Raji (cell line): ENCODE measurements around the gene N4BP2L1.
A peak's percentile ranks its signal among the peaks of the same experiment; 100 is the strongest.

Experiments
- POLR2A ChIP-seq: IDR thresholded peaks from 2 replicates; pipeline ENCODE4 v1.6.1; 2011; ENCODE audit warnings: low read depth, low read length, control low read depth; ENCODE audit not compliant: insufficient read depth

The N4BP2L1 gene

GRCh38 chr13:32427852-32428580, at the start of gene N4BP2L1:
Gene N4BP2L1, minus strand, starts transcription at chr13:32428130. Its CDS starts 48 bp downstream, at chr13:32428082.
- peak; percentile 63; the same call in 1 of the 2 replicates for TF ChIP-seq POLR2A

DNA sequence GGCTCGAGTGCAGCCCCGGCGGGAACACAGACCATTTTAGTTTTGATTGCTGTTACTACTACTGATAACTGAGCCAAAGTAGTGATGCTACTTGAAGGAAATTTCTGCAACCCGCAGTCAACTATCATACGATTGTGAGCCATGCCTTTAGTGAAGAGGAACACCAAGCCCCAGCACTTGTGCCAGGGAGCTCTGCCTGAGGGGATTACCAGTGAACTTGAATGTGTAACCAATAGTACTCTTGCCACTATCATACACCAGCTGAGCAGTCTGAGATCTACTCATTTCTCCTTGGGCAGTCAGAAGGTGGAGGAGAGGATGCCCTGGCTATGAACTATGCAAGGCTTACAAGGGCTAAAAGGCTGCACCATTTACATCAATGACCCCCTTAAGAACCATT, 49.0 kb upstream of the N4BP2L1 start:
- TF ChIP-seq POLR2A, result no peak

DNA sequence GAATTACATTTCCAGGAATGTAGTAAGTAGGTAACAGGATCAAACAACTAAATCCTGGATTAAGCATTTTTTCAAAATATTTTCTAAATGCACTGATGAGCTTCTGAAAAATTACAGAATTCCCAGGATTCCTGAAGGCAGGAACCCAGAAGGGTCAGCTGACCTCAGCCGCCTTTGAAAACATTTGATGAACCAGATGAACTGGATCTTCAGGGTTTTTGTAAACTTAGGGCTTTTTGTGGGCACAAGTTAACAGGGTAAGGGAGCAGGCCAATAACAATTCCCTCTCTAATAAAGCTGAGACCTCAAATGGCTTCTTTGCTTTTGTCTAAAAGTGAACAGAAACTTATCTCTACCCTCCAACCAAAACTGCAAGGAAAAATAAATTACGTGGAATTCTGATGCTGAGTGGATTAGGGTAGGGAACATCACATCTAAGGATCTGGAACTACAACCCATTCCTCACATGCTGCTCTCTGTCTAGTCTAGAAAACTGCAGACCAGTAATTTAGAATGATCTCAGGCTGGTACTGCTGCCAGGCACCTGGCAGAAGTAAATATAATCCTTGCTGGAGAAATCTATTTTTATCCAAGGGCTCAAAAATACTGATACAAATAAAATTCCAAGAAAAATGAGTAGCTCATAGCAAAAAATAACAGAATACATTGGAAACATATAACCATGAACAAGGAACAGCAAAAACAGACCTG, 48.2 kb upstream of the N4BP2L1 start:
- TF ChIP-seq POLR2A, result no peak

- TF ChIP-seq POLR2A, result no peak
These were observed 47.3 kb upstream of the N4BP2L1 start for GRCh38 chr13:32474999-32475792.

GRCh38 chr13:32473650-32474049, 45.7 kb upstream of the N4BP2L1 start:
- TF ChIP-seq POLR2A, result no peak

DNA sequence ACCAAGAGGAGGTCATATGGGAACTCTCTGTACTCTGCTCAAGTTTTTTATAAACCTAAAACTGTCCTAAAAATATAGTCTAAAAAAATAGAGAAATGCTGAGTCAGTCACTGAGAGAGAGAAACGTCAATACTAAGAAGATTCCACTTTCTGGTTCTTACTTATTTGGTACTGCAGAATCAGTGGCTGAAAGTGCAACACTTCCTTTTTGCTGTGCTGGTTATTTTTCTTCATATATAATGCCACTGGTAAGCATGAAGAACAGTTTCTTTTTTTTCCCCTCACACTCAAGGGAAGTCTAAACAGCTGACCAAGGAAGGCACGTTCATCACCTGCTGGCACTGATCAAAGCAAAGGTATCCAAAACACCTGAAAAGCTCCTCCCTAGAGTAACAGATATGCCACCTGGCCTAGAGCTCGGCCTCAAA, 44.3 kb upstream of the N4BP2L1 start:
- TF ChIP-seq POLR2A, result no peak

- no peak for TF ChIP-seq POLR2A
These were observed 43.4 kb upstream of the N4BP2L1 start for GRCh38 chr13:32471187-32471922.

- no peak for TF ChIP-seq POLR2A
These were observed 40.7 kb upstream of the N4BP2L1 start for GRCh38 chr13:32468502-32469142.

GRCh38 chr13:32456591-32456990, 28.7 kb upstream of the N4BP2L1 start:
- TF ChIP-seq POLR2A, result no peak

GRCh38 chr13:32455594-32455903, 27.6 kb upstream of the N4BP2L1 start:
- no peak for TF ChIP-seq POLR2A

GRCh38 chr13:32454886-32455593, 27.1 kb upstream of the N4BP2L1 start:
- TF ChIP-seq POLR2A, result no peak

DNA sequence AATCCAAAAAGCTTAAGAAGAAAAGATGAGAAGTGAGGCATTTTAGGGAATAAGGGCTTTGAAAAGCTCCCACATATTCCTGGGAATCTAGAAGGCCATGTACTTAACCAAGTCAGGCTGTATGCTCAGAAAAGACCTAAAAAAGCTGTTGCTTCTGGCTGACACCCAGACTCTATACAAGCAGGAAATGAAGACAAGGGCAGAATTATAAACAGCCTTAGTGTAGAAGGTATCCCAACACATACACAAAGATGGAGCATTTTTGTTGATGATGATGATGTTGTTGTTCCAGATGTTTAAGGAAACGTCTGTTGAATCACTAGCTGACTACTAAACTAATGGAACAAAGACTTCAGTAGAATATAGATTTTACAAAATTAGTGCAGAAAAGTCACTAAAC, 26.1 kb upstream of the N4BP2L1 start:
- TF ChIP-seq POLR2A, result no peak

DNA sequence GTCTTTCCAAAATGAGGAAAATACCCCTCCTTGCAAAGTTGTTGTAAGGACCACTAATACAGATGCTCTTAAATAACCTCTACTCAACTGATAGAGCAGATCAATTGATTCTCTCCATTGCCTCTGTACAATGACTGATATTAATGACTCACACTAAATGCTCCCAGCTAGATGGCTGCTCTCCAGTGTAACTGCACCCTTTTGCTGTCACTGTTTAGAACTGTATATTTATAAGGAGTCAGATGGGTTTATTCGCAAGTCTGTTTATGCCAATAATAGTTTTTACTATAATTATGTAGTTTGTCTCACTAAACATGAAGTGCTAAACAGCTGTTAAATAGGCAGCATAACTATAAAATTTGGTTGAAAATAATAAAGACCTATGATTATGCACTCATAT, 21.0 kb upstream of the N4BP2L1 start:
- no peak for TF ChIP-seq POLR2A
